ENCODE data around the gene BTBD3.

- TF ChIP-seq POLR2A (IDR thresholded peaks at IDR 0.05; ENCODE audit: low read length) (no peak), GATA1 (IDR thresholded peaks at IDR 0.05; ENCODE audit: low read depth, low read length) (no peak)
Observed at GRCh38 chr20:11922561-11922960, 4.9 kb downstream of the BTBD3 start.

All from erythroblast (primary cell).